SK-N-MC (cell line): ENCODE results near the gene EMX2.

Experiments used
- EZH2 ChIP-seq: fragments of 200-600 bp; sonication (generic); IDR thresholded peaks from one replicate; pipeline ENCODE4 v1.6.1; 2017; ENCODE audit warnings: antibody characterized with exemption
- POLR2AphosphoS5 ChIP-seq: IDR thresholded peaks from 2 replicates; pipeline ENCODE4 v1.6.1; 2012; ENCODE audit warnings: mild to moderate bottlenecking, low read depth, low read length, borderline replicate concordance

- TF ChIP-seq EZH2 (no peak), POLR2AphosphoS5 (no peak)
Observed at GRCh38 chr10:117581961-117582360, 39.4 kb downstream of the EMX2 start.
